ENCODE data around the gene SH3PXD2A.

DNA sequence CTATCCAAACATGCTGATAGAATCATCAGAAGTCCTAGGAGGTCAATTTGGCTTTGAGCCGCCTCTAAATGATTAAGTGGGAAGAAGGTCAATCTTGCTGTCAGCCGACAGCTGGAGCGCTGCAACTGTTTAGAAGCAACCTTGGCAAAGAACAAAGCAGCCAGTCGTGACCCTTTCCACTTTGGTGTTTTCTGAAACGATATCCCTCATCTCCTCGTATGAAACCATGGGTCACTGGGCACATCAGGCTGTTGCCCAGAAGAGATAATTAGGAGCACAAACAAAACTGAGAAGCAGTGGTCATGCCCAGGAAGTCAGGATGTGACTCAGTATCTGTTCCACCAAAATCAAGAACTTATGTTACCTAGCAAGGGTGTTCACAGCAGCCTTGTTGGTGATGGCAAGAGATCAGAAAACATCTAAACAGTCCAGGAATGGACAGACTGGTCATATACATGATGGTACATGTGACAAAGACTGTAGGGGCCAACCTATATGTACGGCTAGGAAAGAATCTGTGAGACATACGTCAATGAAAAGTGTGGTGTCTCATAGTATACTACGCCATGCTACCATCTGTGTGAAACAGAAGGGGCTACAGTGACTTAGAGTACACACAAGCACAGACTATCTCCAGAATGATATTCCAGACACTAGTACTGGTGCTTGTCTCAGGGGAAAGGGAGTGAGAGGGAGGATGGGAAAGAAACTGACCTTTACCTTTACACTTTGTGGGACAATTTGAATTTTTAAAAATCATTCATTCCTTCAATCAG is 40.2 kb upstream of the SH3PXD2A start:
- no peak for TF ChIP-seq EZH2 (IDR thresholded peaks at IDR 0.05; ENCODE audit: borderline replicate concordance, insufficient read depth, low read depth, low read length, poor library complexity, severe bottlenecking)
- TF ChIP-seq, protein P1, sequence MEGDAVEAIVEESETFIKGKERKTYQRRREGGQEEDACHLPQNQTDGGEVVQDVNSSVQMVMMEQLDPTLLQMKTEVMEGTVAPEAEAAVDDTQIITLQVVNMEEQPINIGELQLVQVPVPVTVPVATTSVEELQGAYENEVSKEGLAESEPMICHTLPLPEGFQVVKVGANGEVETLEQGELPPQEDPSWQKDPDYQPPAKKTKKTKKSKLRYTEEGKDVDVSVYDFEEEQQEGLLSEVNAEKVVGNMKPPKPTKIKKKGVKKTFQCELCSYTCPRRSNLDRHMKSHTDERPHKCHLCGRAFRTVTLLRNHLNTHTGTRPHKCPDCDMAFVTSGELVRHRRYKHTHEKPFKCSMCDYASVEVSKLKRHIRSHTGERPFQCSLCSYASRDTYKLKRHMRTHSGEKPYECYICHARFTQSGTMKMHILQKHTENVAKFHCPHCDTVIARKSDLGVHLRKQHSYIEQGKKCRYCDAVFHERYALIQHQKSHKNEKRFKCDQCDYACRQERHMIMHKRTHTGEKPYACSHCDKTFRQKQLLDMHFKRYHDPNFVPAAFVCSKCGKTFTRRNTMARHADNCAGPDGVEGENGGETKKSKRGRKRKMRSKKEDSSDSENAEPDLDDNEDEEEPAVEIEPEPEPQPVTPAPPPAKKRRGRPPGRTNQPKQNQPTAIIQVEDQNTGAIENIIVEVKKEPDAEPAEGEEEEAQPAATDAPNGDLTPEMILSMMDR (IDR thresholded peaks at IDR 0.05), result no peak
